ENCODE data around the gene PPIF.

PPIF gene

DNA sequence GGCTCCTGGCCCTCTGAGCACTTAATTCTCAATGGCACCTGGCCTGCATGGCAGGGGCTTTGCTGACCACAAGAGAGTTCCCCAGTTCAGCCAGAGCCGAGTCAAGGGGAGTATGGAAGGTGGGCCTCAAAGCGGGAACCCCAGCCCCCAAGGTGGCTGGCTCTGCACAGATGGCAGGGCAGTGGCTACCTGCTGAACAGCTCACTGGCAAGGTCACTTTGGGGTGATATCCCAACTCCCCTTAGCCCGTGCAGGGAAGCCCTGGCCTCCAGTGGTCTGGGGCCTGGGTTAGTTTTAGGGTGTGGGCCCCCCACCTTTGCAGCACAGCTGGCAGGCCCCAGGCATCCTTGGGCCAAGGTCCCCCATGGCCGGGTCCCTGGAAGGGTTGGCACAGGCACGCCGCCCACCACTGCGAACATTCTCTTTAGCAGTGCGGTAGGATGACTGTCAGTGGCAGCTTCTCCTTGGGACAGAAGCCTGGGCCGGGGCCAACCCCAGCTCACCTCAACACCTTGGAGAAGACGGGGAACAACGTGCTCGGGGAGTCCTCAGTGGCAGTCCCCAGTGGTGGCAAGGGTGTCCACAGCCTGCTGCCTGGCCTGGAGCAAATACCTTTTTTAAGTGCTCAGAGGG is 36.8 kb downstream of the PPIF start:
- in situ Hi-C loops (cut with HindIII; ENCODE audit: low sequenced_read_pairs): no loop called here

DNA sequence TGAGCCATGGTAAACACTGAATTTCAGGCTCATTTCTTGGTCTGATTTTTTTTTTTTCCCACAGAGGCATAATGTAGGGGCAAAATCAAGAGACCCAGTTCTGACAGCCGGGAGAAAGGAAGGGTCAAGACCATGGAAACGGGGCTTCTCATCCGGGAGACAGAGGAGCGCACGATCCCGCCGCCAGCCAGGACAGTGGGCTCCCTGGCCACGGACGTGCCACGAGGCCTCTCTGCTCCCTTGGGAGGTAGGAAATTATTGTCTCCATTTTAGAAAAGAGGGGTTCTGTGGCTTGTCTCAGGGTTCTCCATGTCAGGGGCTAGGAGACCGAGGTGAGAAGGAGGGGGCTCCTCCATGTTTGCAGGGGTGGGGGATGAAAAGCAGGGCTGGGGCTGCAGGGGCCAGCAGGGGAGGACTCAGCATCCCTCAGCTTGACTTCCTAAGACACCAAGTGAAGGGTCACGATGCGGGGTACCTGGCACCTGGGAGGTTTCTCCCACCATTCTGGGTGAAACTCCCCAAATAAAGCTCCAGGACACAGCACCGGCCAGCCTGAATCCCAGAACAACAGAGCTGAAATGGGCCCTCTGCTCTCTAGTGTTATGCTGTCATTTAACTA is 37.6 kb downstream of the PPIF start:
- in situ Hi-C loops (cut with HindIII; ENCODE audit: low sequenced_read_pairs): no loop called here

DNA sequence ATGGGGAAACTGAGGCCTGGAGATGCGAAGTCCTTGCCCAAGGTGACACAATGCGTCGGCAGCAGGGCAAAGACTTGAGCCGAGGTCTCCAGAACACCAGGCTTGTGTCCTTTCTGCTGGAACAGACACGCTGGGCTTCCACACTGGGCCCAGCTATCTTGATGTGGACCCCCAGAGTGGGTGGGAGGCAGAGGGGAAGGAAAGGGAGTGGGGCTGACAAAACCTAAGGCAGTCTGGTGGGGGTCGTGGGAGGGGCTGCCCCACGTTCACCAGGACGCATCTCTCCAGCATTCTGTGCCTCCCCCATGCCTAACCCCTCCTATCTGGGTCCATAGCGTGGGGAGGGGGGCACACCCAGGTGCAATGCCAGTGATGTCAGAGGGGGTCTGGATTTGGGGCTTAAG is 38.1 kb downstream of the PPIF start:
- in situ Hi-C loops (cut with HindIII; ENCODE audit: low sequenced_read_pairs): no loop called here

DNA sequence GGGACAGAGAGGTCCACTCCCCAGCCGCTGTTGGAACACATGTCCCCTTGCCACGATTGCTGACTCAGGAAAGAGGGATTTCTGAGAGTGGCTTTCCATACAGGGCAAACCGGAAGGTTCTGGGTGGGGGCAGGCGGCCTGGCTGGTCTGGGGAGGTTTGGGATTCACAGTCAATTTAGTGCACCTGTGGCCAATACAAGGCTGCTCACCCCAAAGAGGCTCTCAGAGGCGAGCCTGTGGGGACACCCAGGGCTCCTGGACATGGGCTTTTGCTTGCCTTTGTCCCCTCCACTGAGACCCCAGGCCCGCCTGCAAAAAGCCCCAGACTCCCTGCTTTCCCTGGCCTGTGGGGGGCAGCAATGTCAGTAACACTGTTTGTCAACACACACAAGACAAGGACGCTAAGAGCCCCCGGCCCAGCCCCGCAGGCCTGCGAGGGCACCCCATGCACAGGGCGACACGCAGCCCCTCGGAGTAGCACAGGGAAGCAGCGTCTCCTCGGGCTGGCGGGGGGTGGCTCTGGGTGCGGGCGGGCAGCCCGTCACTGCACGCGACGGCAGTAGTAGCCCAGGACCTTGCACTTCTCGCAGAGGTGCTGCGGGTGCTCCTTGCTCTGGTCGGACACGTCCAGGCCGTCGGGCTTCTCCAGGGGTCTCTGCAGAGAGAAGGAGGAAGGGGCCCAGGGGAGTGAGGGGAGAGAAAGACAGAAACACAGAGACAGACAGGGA is 38.7 kb downstream of the PPIF start:
- in situ Hi-C loops (cut with HindIII; ENCODE audit: low sequenced_read_pairs): no loop called here

DNA sequence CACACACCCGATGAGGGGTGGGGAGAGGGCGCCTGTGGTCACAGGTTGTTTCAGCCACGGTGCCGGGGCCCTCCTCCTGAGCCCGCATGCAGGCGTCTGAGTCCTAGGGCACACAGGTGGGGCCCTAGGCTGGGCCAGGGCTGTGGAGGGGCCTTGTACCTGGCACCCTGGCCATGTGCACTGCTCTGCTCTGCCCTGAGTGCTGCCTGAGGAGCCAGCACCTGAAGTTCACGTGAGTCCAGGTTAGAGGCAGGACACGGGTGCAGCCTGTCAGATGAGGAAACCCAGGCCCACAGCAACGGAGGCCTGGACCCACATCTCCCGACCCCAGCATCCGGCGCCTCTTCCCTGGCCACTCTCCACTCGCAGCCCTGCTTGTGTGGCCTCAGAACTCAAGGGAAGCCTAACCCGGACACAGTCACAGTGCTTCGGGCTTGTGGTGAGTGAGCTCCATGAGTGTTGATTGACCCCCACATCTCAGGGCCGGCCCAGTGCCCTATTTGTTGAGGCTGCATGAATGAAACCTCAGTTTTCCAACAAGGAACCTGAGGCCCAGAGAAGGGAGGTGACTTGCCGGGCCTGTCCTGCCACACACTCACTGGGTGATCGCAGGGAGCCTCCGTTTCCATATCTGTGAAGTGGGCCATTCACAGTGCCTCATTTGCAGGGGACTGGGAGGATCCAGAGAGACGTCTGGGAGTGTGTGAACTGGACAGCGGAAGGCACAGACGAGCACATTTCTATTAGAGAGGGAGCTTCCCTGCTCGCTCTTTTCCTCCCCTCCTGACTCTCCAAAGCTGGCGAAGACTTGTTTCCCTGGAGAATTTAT is 39.6 kb downstream of the PPIF start:
- in situ Hi-C loops (cut with HindIII; ENCODE audit: low sequenced_read_pairs): no loop called here

DNA sequence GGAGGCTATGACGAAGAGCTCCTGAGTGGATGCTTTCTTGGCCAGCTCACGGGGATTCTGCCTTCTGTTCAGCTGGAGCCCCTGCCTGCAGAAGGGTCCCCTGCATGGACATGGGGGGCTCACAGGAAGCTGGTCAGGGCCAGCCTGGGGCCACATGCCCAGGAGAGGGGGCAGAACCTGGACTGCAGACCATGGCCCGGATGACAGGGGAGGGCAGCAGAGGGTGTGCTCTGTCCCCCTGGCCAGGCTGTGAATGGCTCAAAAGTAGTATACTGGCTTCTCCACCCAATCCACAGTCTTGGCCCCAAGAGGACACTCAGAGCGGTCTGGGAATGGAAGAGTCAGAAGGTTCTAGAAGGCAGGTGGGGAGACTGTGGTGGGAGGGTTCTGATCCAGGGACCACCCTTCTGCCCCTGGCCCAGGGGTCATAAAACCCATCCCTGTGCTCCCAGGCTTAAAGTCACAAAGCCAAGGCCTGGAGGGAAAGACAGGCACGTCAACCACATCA is 40.3 kb downstream of the PPIF start:
- in situ Hi-C loops (cut with HindIII; ENCODE audit: low sequenced_read_pairs): no loop called here

DNA sequence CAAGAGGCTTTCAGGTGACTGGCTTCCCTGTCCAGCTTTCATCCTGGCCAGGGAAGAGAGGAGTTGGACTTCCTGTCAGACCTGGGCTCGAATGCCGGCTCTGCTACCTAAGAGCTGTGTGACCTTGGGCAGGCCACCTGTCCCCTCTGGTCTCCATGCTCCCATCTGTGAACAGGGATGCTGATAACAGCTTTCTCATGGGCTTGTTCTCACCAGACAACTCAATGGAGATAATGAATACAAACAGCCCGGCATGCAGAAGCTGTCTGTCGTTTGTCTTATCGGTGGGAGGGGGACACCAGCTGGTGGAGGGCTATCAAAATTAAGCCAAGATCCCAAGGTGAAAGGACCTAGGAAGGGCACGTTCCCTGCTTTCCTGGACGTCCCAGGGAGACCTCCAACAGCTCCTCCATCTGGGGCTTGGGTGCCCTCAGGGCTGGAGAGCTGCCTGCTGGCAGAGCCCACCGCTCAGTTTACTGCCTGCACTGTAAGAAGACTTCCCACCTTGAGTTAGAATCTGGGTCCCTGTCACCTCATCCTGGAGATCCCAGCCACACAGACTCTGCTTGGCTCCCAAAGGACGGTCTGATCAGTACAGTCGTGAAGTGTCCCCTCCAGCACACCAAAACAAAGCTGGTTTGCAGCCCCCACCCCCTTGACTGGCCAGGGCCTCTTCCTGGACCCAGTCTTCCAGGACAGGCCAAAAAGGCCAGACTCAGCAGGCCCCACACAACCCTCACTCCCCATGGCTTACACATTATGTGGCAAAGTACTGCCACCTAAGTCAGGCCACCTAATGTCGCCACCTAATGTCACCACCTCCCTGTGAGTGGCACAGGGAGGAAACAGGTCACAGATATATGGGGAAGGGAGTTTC is 40.9 kb downstream of the PPIF start:
- in situ Hi-C loops (cut with HindIII; ENCODE audit: low sequenced_read_pairs): no loop called here

DNA sequence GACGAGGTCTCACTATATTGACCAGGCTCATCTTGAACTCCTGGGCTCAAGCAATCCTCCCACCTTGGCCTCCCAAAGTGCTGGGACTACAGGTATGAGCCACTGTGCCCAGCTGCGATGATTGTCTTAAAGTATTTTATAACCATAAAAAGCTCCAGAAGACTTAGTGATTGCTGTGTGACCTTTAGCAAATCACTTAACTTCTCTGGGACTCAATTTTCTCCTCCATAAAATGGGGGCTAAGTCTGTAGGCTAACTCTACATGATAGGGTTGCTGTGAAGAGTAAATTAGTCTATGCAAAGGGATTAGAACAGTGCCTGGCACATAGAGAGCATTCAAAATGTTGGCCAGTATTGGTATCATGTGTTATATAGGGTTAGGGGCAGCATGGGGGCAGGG is 42.8 kb downstream of the PPIF start:
- in situ Hi-C loops (cut with HindIII; ENCODE audit: low sequenced_read_pairs): no loop called here

DNA sequence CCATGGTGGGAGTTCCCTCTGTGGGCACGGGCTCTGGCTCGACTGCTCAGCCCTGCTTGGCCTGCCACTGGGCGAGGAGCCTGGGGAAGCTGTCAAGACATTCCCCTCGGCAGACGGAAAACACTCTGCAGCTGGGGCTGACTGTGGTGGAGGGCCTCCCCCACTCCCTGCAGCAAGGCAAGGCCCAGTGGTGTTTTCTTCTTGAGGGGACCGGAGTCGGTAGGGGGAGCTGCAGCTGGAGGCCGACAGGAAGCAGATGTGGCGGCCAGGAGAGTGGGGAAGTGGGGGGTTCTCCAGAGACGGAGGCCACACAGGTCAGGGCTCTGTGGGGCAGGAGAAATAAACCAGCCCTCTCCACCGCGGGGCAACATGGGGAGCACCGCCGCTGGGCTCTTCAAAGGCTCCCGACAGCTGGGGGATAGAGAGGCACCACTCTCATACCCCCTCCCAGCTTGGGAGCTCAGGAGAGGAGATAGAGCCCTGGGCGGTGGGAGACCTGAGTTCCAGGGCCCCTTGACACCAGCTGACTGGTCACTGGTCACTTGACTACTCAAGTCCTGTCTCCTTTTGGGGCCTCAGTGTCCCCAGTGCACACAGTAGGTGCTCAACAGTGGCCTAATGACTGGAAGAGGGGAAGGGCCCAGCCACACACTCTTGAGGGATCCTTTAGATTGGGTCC is 43.4 kb downstream of the PPIF start:
- in situ Hi-C loops (cut with HindIII; ENCODE audit: low sequenced_read_pairs): no loop called here

DNA sequence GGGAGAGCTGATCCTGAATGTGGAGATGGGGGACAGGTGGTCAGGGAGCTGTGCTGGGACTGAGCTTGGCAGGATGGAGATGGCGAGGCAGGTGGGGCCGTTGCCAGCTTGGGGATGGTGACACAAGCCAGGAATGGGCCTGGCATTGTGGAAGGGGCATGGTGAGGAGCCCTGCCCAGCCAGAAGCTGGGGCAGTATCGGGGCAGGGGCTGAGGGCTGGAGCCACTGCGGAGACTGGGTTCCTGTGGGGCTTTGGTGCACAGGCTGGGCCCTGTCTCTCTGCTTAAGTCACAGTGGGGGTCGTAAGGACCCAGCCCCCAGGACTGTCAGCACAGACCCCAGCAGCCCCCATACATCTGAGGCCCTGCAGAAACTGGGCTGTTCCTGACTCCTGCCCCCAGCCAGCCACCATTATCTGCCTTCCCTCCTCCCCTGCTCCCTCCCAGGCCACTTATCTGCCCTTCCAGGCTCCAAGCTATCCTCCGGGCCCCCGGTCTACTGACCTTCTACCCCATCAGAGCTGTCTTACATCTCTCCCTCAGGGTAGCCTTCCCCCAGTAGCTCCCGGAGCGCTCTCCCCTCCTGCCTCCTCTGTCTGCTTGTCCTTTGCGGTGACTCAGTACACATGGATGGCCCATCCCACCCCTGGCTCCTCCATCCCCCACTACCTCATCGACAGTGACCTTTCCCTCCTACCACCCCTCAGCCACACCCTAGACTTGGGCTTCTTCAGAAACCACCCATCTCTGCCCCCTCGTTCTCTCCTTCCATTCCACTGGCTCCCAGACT is 44.2 kb downstream of the PPIF start:
- in situ Hi-C loops (cut with HindIII; ENCODE audit: low sequenced_read_pairs): no loop called here

DNA sequence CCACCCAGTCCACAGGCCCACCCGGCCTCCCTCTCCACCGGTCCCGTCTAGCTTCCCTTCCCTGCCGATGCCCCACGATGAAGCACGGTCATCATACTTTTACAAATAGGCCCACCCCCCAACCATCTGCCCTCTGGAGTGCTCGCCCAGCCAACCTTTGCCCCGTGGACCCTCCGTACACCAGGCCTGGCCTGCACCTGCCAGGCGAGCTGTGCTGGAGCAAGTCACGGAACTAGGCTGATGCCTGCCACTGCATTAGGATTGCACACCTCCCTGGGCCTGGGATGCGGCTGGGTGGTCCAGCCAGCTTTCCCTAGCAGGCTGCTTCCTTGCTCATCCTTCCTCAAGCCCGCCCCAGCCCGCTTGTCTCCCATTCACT is 44.7 kb downstream of the PPIF start:
- in situ Hi-C loops (cut with HindIII; ENCODE audit: low sequenced_read_pairs): no loop called here

DNA sequence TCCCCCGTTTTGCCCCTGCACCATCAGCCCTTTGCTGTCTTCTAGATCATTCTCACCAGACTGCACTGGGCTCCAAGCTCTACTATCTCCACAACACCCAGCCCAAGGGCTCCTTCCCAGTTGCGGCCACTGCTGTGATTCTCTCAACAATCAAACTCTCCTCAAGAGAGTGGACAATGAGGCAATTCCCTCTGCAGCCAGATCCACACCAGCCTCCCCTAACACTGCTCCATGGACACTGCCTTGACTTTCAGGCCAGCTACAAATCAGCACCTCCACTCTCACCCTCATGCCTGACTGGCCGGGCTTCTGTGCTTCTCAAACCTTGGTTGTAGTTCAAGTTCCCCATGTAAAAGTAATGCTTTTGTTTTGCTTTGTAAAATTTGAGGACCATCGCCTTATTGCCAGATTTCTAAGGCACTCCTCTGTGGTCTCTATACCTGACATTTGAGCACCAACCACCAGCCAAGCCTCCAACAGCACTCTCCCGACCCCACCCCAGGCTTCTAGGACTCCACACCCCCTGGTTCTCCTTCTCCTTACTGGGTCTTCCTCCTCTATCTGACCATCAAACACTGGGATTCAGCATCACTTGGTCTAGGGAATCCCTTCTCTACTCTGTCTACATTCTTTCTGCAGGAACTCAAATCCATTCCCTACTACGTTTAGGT is 45.4 kb downstream of the PPIF start:
- in situ Hi-C loops (cut with HindIII; ENCODE audit: low sequenced_read_pairs): no loop called here

DNA sequence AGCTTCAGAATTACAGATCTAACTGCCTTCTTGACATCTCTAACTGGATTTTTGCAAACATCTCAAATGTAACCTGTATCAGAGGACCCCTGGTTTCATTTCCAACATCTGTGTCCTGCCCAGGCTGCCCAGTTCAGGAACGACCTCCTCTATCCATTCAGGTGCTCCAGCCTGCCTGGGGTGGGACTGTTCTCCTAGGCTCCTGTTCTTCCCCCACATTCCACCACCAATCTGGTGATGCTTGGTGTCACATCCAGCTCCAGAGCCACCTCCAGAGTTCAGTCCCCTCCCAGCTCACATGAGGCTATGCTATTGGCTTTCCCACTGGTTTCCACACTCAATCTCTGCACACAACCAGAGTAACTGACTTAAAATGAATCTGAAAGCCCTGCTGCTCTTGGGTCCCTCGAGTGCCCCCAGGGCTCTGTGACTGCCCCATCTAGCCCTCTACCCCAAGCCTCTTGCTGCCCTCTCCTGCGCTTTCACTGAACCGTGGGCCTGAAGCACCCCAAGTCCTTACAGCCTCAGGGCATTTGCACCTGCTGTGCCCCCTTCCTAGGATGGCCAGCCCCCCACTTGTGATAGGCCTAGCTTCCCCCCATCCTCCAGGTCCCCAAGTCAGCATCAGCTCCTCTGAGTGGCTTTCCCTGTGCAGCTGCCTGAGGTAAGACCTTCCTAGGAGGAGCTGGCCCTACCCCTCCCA is 46.1 kb downstream of the PPIF start:
- in situ Hi-C loops (cut with HindIII; ENCODE audit: low sequenced_read_pairs): no loop called here

DNA sequence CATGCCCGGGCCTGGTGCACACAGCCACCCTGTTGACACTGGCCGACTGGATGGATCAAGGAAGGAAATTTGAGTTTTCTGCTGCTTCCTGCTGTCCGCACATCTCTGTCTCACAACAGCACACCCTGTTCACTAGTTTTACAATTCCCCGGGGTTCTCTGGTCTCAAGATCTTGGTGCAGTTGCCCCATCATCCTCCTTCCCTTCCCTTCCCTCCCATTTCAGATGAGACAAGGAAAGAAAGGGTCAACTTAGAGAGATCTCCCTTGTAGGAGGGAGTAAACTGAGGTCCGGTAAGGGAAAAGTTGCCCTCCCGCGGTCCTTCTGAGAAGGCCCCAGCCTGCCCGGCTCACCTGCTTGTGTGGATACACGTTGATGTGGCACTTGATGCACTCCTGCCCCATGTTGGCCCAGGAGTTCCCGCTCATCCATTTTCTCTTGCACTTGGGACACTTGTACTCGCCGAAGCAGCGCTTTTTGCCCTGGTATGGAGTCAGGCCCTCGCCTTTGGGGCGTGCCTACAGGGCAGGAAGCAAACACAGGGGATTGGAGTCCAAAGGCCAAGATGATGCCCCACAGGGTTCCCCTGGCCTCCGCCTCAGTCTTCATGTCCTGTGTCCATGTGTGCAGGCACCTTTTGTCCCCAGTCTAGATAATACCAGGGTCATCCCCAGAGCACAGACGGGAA is 46.8 kb downstream of the PPIF start:
- in situ Hi-C loops (cut with HindIII; ENCODE audit: low sequenced_read_pairs): no loop called here

DNA sequence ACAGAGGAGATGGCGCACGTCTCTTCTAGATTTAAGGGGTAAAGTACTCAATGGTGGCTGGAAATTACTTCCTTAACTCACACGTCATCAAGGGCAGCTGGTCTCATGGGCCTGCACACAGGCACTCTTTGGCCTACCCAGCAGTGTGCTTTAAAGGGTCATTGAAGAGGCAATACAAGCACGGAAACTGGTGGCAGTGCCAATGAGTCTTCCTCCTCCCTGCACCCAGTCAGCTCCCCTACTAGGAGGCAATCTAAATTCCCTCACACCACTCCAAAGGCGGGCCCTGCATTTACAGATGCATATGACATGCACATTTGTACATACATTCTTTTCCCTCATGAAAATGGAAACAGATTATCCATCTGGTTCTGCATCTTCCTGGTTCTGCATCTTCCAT is 47.4 kb downstream of the PPIF start:
- in situ Hi-C loops (cut with HindIII; ENCODE audit: low sequenced_read_pairs): no loop called here

DNA sequence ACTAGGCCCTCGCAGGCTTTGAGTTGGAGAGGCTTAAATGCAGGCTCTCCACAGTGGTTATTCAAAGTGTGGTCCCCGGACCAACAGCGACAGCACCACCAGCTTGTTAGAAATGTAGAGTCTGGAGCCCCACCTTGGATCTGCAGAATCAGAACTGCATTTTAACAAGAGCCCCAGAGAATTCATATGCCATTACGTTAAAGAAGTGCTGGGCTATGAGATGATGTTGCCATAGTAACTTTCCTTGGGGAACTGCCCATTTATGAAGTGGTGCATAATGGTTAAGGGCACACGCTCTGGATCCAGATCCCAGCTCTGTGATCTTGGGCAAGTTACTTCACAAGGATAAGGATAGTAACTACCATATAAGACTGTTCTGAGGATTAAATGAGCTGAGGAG is 49.3 kb downstream of the PPIF start:
- in situ Hi-C loops (cut with HindIII; ENCODE audit: low sequenced_read_pairs): no loop called here

DNA sequence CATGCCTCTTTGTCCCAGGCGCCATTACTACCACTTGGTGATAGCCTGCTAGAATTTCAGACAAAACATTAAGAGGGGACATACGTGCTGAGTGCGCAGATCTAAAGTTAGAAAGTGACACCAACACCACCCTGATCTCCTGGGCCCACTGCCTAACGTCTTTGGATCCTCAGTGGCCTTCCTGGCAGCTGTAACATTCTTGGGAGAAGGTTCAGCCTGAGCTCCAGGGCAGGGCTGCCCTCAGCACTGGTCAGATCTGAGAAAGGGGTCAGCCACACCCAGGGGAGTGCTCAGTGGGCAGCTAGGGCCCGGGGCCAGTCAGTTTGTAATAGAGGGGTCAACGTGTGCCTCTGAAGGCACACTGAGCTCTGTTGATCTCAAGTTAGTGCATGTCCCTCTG is 49.8 kb downstream of the PPIF start:
- in situ Hi-C loops (cut with HindIII; ENCODE audit: low sequenced_read_pairs): no loop called here

Measured in endothelial cell of hepatic sinusoid (primary cell).